Measurements from ENCODE around the gene GOLGA1. TPM values are rescaled to one million over a fixed set of nuclear protein-coding genes. Genes with fewer than 3 reads are reported as not detected.
A peak's percentile ranks its signal among the peaks of the same experiment; 100 is the strongest.

The GOLGA1 gene
- total and polyA plus RNA-seq, 2 of the 13 experiments (the other 11 are each of a cell fraction or from before 2014, with no cell fraction given): 12.7 to 15.9 TPM

- no peak for TF ChIP-seq CERS6 (CRISPR knock-in tag; IDR thresholded peaks at IDR 0.05)
- TF ChIP-seq NFKB2 (CRISPR knock-in tag; IDR thresholded peaks at IDR 0.05; ENCODE audit: borderline replicate concordance): peak; percentile 79; the same call in 1 of the 2 replicates
- no peak for TF ChIP-seq ZFP36 (IDR thresholded peaks at IDR 0.05; ENCODE audit: borderline replicate concordance, low read depth, low read length, partially characterized antibody)
- no peak for TF ChIP-seq ZNF121 (CRISPR knock-in tag; IDR thresholded peaks at IDR 0.05)
- TF ChIP-seq ZC3H4 (CRISPR knock-in tag; IDR thresholded peaks at IDR 0.05; ENCODE audit: borderline replicate concordance): no peak
- TF ChIP-seq PPARG (CRISPR knock-in tag; conservative IDR thresholded peaks at IDR 0.05): peak; percentile 48; the same call in 1 of the 2 replicates
- no peak; the same call in 1 of the 2 replicates for TF ChIP-seq ZNF713 (CRISPR knock-in tag; IDR thresholded peaks at IDR 0.05)
- TF ChIP-seq ZZZ3 (CRISPR knock-in tag; IDR thresholded peaks at IDR 0.05; ENCODE audit: borderline replicate concordance): peak; percentile 93; the same call in 1 of the 2 replicates
- no peak for TF ChIP-seq CC2D1A (CRISPR knock-in tag; IDR thresholded peaks at IDR 0.05)
- TF ChIP-seq, protein P1, sequence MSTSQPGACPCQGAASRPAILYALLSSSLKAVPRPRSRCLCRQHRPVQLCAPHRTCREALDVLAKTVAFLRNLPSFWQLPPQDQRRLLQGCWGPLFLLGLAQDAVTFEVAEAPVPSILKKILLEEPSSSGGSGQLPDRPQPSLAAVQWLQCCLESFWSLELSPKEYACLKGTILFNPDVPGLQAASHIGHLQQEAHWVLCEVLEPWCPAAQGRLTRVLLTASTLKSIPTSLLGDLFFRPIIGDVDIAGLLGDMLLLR (CRISPR knock-in tag; IDR thresholded peaks at IDR 0.05): no peak; the same call in 1 of the 2 replicates
- no peak for TF ChIP-seq MLX (CRISPR knock-in tag; IDR thresholded peaks at IDR 0.05)
- peak; percentile 38; the same call in 1 of the 2 replicates for TF ChIP-seq CREM (IDR thresholded peaks at IDR 0.05)
- no peak for TF ChIP-seq CREM (CRISPR knock-in tag; IDR thresholded peaks at IDR 0.05)
- no peak for TF ChIP-seq KLF11 (CRISPR knock-in tag; IDR thresholded peaks at IDR 0.05)
- peak; percentile 42 for TF ChIP-seq IKZF4 (CRISPR knock-in tag; IDR thresholded peaks at IDR 0.05; ENCODE audit: borderline replicate concordance, low read depth, not compliant biosample characterization)
- no peak for TF ChIP-seq RAD21 (CRISPR knock-in tag; IDR thresholded peaks at IDR 0.05)
- peak; percentile 70 for TF ChIP-seq ZNF350 (CRISPR knock-in tag; IDR thresholded peaks at IDR 0.05; ENCODE audit: borderline replicate concordance, low read depth)
- TF ChIP-seq CENPX (CRISPR knock-in tag; IDR thresholded peaks at IDR 0.05): 0 out of 2 replicates have a peak, but pooled peaks have one; percentile 42
- no peak for TF ChIP-seq CREB3 (CRISPR knock-in tag; IDR thresholded peaks at IDR 0.05)
- TF ChIP-seq ZFP41 (CRISPR knock-in tag; IDR thresholded peaks at IDR 0.05; ENCODE audit: borderline replicate concordance): no peak; the same call in 1 of the 2 replicates
- TF ChIP-seq ZNF563 (CRISPR knock-in tag; IDR thresholded peaks at IDR 0.05): peak; percentile 63; the same call in 1 of the 2 replicates
- no peak for TF ChIP-seq SOX13 (IDR thresholded peaks at IDR 0.05)
- TF ChIP-seq SOX13 (CRISPR knock-in tag; conservative IDR thresholded peaks at IDR 0.05 in 1 of 2, IDR thresholded peaks at IDR 0.05 in 1 of 2): 0 out of 4 replicates have a peak, but pooled peaks of 1 of the 2 experiments have one; percentile 18
- TF ChIP-seq, protein P2, sequence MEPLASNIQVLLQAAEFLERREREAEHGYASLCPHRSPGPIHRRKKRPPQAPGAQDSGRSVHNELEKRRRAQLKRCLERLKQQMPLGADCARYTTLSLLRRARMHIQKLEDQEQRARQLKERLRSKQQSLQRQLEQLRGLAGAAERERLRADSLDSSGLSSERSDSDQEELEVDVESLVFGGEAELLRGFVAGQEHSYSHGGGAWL (CRISPR knock-in tag; IDR thresholded peaks at IDR 0.05): peak; percentile 81
- TF ChIP-seq, protein P3, sequence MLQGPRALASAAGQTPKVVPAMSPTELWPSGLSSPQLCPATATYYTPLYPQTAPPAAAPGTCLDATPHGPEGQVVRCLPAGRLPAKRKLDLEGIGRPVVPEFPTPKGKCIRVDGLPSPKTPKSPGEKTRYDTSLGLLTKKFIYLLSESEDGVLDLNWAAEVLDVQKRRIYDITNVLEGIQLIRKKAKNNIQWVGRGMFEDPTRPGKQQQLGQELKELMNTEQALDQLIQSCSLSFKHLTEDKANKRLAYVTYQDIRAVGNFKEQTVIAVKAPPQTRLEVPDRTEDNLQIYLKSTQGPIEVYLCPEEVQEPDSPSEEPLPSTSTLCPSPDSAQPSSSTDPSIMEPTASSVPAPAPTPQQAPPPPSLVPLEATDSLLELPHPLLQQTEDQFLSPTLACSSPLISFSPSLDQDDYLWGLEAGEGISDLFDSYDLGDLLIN (CRISPR knock-in tag; IDR thresholded peaks at IDR 0.05; ENCODE audit: borderline replicate concordance): peak; percentile 54; the same call in 1 of the 2 replicates
These were observed 79.3 kb downstream of the GOLGA1 start, which contains the start of the genes ARPC5L and RPL35 (continued) for GRCh38 chr9:124861342-124862229.

Data from HepG2 (cell line).